Activated T-cell treated with anti-CD3 and anti-CD28 coated beads for 1 hour (primary cell): ENCODE measurements around the gene GPR61.

Experiments
- DNase-seq: peaks from one replicate; pipeline ENCODE4 v3.0.0-alpha.2; 2020; ENCODE audit warnings: low read depth

Gene GPR61

DNA sequence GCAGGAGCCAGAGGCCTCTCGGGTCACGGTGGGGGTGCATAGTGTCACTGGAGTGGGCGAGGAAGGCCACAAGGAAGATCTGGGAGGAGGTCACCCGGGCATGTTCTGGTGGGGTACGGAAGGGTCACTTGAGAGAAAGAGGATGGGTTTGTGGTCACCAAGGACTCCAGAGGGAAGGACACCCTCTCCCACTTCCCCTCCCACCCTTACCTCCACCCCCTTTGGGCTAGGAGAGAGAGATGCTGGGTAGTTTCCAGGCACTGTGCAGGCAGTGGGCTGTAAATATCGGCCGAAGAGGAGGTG lies 30.8 kb upstream of the GPR61 start:
- no peak for DNase-seq

DNA sequence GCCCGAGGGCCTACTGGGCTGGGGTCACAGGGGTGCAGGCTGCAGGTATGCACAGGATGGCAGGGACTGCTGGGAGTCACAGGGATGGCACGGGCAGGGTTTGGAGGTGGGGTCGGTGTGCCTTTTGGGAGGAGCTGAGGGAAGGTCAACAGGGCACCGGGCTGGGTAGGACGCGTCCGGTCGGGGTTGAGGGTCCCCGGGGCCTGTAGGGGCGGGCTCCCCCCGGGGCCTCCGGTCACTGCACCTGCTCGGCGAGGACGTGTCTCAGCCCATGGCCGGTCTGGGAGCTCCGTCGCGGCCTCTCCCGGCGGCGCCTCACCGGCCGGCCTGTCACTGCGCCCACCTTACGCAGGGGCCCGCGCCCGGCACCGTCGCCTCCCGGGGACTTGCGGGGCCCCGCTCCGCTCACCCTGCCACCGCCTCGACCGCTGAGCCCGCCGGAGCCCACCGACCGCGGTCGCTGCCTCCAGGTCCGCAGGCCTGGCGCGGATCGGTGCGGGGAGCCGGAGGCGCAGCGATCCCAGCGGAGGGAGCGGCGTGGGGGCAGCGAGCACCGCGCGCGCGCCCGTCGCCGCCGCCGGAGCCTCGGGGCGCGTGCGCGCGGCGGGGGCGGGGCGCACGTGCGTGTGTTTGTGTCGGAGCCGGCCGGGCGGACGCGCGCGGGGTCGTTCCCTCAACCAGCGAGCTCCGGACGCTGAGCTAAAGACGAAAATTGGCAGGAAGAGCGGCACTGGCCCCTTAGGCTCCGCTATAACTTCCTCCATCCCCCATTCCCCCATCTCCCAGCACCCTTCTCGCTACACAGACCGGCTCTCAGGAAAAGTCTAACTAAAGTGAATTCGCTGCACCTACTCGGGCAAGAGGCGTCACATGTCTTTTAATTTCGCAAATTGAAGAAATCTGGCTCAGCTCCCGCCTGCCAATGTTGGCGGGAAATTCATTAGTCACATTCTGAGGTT lies 30.2 kb upstream of the GPR61 start, which contains the start of gene AMIGO1:
Gene AMIGO1 (minus strand): TSS at position 552 of the 959 bp plus-strand sequence. CDS start 815 bp downstream, outside the sequence.
- DNase-seq, result peak; percentile 53

GRCh38 chr1:109513110-109513710 lies 26.5 kb upstream of the GPR61 start:
- DNase-seq, result no peak

DNA sequence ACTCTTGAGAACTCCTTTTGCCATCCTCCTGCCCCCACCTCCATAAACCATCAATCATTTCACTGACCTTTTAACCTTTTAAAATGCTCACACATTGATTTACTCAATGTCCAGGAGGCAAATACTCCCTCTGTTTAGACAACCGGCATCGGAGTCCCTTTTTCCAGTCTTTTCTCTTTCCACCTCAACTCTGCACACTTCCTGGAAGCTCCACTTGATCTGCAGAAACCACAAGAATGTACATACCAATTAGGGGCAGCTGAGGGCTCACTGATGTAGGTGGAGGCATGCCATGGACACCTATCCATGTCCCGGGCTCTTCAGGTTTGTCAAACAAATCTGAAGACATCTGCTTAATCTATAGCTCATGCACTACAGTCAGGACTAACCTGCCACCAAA lies 24.8 kb upstream of the GPR61 start:
- DNase-seq, result no peak

DNA sequence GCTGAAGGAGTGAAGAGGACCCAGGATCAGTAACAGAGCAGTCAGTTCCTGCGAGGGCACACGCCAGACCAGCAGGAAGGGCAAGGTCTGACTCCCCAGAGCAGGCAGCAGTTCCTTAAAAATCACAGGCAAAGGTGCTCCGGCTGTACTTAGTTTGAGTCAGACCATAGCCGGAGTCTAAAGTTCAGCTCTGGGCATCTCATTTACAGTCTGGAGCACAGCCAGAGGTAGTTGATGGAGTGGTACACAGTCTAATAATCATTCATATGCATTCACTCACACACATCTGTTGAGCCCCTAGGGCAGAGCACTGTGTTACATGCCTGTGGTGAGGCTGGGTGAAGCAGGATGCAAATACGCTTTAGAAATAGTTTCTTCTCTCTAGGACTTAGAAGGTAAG lies 22.8 kb upstream of the GPR61 start:
- DNase-seq, result no peak

GRCh38 chr1:109517337-109517736 lies 22.3 kb upstream of the GPR61 start:
- no peak for DNase-seq

DNA sequence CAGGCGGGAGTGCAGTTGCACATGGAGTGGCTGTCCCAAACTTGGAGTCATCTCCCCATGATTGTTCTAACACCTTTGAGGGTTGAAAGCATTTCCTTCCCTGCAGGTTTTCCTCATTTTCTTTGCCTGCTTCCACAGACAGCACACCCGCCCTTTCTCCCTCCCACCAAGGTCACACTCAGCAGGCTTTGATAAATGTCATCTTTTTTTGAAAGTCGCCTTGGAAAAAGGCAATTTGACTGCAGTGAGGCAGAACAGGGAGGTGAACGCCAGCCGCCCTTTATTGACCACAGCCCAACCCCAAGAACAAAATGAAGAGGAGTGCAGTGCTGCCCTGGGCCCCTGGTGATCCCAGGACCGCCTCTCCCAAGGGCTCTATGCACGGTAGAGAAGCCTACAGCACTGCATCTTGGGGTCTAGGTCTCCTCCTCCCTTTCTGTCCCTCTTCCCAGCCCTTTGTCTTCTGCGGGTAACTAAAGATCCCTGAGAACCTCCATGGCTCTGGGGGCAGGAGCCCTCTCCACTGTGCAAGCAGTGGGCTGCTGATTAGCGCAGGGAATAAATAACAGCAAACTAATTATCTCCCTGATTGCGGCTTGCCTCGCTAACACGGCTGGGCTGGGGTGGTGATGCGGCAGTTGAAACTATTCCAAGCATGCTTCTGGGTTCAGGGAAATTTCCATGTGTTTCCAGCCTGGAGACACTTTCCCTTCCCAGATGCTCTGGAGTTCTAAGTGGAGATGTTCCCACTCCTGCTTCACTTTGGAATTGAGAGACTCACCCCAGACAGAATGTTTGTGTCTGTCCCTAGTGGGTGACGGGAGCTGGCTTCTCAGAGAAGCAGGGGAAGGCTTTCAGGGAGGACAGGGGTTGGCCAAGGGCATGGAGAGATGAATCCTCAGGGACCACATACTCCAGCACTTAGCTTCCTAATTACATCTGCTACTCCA lies 18.4 kb upstream of the GPR61 start:
- no peak for DNase-seq

- no peak for DNase-seq
These were observed 17.6 kb upstream of the GPR61 start for GRCh38 chr1:109522026-109522425.

- DNase-seq, result no peak
These were observed 16.0 kb upstream of the GPR61 start for GRCh38 chr1:109523706-109524105.

GRCh38 chr1:109527098-109527811 lies 12.4 kb upstream of the GPR61 start:
- no peak for DNase-seq

DNA sequence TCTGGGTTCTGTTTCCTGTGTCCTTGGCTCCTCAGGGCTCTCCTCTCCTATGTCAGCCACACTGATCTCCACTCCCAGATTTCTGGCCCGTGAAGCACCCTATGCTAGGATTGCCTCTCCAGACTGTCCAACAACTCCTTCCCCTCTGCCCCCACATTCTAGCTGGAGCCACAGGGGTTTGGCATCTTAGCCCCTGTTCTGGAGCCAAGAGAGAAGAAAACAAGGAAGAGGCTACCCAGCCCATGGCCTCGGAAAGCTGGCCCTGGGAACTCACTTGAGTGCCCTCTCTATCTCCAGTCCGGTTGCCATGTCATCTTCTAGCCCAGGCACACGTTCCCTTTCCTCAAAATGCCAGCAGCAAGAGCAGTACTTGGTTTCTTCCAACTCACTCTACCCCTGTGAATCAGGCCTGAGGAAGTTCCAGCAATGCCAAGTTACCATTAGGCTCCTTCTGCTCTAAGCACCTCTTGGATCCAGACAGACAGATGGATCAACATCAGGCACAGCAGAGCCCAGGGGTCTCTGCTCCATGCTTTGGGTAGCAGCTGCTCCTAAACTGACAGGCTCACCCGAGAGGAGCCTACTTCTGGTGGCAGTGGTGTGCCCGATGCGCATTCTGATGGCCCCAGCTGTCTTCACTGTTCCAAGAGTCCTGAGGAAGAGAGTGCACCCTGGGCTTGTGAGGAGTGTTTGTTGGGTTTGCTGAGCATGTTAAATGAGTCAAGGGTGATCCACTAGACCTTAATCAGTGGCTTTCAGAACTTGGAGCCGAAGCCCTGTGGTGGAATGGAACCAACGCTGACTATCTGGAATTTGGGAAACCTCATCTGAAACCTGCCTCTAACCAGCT lies 11.6 kb upstream of the GPR61 start:
- DNase-seq, result no peak

DNA sequence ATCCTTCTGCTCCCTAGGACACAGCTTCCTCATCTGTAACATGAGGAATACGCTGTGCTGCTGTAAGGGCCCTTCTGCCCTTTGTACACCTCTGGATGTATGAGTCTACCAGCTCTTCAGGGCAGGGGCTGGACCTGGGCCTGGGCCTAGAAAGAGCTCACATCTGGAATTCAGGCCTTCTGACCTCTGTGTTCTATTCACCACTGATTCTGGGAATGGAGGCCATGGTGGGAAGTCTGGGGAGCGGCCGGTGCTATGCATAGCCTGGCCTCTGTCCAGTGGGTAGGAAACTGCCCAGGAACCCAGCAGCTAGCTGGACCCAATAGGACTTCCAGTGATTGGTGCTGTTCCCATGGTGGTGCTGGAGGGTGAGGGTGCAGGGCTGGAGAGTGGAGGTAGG lies 11.0 kb upstream of the GPR61 start:
- DNase-seq, result no peak

GRCh38 chr1:109529881-109530456 lies 9.7 kb upstream of the GPR61 start:
- DNase-seq, result no peak

DNA sequence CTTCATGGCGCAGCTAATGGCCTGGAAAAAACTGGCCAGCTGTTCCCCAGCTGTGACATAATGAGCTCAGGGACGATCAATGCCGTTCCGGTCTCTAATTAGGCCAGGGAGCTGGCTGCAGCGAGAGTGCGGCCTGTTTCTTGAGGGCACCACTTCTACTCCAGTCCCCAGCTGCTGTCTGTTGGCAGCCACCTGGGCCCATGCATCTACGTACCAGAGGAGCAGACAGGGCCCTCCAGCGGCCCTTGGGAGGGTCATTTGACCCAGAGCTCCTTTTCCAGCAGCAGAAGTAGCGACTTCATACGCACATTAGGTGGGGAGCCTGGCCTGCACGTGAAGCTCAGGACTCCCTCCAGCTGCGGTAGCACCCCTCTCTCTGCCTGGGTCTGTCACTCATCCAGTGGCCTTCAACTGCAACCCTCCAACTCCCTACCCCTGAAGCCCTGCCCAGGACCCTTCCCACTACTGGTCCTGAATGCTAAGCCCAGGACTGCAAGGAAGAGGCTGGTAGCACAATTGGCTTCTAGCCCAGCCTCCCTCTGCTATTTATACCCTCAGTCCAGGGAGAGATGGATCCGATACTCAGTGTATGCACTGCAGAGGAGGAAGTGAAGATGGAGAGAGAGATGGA lies 9.1 kb upstream of the GPR61 start:
- no peak for DNase-seq

DNA sequence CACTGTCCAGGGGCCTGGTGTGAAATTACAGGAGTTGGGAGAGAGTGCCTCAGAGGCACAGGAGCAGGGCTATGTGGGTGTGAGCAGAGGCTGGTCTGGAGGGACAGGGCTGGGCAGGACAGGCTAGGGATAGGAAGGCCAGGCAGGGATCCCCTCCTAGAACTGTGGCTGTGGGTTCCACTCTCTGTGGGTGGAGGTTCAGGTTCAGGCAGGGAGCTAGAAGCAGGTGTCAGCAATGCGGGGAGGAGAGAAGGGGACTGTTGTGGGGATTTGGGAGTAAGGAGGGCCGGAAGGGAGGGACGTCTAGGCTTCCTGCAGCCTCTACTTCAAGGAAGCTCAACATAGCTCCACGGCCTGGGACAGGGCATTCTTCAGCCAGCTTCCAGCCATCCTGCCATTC lies 8.3 kb upstream of the GPR61 start:
- DNase-seq, result no peak

DNA sequence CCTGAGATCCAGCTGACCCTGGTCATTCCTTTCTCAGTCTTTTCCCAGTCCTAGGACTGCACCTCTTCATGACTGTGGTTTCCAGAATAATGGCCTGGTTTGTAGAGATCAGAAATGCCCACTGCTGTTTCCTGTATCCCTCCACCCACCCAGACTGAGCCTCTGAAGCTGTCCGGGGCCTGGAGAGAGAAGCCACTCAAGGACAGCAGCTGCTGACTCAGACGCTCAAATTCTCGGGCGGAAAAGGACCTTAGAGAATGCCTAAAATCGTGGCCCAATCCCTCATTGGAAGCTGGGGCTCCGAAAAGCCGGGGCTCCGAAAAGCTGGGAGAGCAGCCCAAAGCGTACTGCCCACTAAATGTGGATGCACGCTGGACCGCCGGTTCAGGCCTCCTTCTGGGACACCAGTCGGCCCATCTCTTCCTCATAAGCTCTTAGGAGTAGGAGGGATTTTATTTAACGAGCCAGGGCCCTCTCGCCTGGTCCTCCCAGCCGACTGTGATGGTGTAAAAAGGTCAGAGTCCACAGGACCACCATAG lies 7.8 kb upstream of the GPR61 start:
- no peak for DNase-seq

DNA sequence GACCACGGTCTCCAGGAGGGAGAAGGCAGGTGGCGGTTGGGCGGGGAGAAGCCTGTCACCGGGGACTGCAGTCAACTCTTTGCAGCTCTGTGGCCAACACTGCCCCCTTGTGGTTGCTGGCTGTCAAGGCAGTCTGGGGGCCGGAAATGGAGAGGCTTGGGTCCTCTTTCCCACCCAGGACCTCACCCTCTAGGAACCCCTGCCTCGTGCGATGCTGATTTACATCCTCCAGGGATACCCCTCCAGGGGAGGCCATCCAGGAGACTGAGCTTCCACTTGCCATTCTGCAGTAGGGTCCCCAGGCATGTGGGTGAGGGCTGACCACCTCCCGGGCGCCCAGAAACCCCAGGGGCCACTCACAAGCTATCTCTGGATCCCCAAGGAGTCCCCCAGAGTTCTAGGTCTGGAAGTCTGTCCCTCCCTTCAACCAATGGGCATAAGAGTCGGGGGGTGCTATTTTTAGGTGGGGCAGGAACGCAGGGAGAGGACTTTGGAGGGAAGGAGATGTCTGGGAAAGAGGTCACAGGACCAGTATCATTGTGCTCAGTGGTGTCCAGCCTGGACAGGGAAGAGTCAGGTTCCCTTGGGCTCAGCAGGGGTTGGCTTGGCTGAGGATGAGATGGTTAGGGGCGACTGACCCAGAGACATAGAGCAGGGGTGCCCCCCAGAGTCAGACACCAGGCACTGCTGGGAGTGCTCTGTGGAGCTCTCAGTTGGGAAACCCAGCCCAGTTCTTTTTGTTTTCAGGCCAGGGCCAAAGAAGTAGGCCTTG lies 7.1 kb upstream of the GPR61 start:
- DNase-seq, result peak; percentile 92

DNA sequence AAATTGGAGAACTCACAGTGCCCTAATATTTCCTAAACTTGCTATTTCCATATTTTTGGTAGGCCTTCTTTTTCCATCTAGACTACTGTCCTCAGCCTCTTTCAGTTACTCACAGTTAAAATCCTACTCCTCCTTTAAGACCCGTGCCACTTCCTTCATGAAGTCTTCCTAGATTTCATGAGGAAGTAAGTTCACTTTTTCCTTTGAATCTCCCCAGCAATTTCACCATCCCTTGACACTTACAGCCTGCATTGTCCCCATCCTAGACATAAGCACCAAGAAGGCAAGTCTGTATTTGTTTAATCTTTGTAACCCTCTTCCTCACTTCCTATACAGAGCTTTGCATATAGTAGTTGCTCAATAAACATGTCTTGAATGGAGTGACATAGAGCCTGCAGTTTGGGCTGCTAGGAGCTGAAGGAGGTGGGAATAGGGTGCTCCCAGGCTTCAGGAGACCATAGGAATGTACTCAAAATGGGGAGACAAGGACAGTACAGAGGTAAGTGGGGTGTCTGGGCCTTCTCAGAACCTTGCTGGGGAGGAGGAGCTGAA lies 5.3 kb upstream of the GPR61 start:
- no peak for DNase-seq

DNA sequence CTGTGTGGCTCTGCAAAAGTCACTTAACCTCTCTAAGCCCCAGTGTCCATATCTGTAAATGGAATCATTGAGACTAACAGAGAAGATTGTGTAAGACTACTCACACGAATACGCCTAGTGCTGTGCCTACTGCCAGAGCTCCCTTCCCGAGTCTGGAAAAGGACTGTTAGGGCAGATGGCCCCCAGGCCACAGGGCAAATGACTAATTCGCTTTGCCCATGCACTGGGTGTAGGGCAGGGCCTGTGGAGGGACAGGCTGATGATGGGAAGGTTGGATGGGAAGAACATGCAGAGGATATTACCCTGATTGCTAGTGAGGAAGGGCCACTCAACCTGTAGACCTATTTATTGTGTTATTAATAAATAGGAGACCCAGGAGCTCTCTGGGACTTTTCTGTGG lies 4.2 kb upstream of the GPR61 start:
- DNase-seq, result no peak
